ENCODE data around the gene USP24.
"Not testable (repeated sequence)": the region's sequence is repeated elsewhere in the genome, so short reads cannot be mapped to it uniquely, and the experiment has no call there.

USP24 gene

GRCh38 chr1:55243655-55244054 lies 28.5 kb upstream of the USP24 start:
- Mint-ChIP-seq H3K4me1 (peaks cover 20% of the 10 kb centered on the region), H3K36me3 (no peaks in the 10 kb centered on the region), H3K9me3 (peaks cover 3% of the 10 kb centered on the region), H3K4me3 (no peak overlapping the region), H3K27ac (no peak overlapping the region), H3K27me3 (no peaks in the 10 kb centered on the region)
- no peak for ATAC-seq

- Mint-ChIP-seq H3K36me3 (no peaks in the 10 kb centered on the region), H3K27me3 (no peaks in the 10 kb centered on the region), H3K4me1 (peaks cover 15% of the 10 kb centered on the region), H3K9me3 (peaks cover 3% of the 10 kb centered on the region), H3K27ac (no peak overlapping the region), H3K4me3 (no peak overlapping the region)
- no peak for ATAC-seq
Observed at GRCh38 chr1:55239548-55239947, 24.4 kb upstream of the USP24 start.

GRCh38 chr1:55235722-55236121 lies 20.6 kb upstream of the USP24 start:
- no peaks in the 10 kb centered on the region for H3K36me3 Mint-ChIP-seq
- no peak for ATAC-seq
- H3K9me3 Mint-ChIP-seq: peaks cover 3% of the 10 kb centered on the region
- H3K4me1 Mint-ChIP-seq: peaks cover 6% of the 10 kb centered on the region
- H3K27ac Mint-ChIP-seq: no peak overlapping the region
- H3K4me3 Mint-ChIP-seq: no peak overlapping the region
- no peaks in the 10 kb centered on the region for H3K27me3 Mint-ChIP-seq

DNA sequence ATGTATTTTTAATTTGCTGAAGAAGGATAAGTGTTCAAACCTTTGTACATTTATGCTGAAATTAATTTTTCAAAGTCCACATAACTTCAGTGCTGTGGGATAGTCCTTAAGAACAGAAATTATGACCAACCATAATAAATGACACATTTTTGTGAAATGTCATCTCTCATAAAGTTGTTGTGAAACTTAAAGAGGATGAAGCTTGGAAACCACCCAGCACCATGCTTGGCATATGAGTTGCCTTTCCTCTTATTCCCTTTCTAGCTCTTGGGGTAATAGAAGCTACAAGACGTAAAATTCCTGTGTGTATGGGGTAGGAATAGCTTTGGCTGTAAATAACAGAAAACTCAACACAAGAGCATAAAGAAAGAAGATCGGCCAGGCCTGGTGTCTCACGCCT lies 18.9 kb upstream of the USP24 start:
- Mint-ChIP-seq H3K27me3 (no peaks in the 10 kb centered on the region), H3K36me3 (no peaks in the 10 kb centered on the region), H3K4me3 (no peak overlapping the region), H3K27ac (no peak overlapping the region), H3K9me3 (no peaks in the 10 kb centered on the region), H3K4me1 (peaks cover 6% of the 10 kb centered on the region)
- no peak for ATAC-seq

- H3K27ac Mint-ChIP-seq: no peak overlapping the region
- H3K4me3 Mint-ChIP-seq: no peak overlapping the region
- peaks cover 6% of the 10 kb centered on the region for H3K4me1 Mint-ChIP-seq
- no peaks in the 10 kb centered on the region for H3K27me3 Mint-ChIP-seq
- ATAC-seq: no peak
- H3K36me3 Mint-ChIP-seq: no peaks in the 10 kb centered on the region
- no peaks in the 10 kb centered on the region for H3K9me3 Mint-ChIP-seq
Observed at GRCh38 chr1:55233145-55233777, 18.1 kb upstream of the USP24 start.

- ATAC-seq: no peak
- Mint-ChIP-seq H3K27me3 (no peaks in the 10 kb centered on the region), H3K36me3 (no peaks in the 10 kb centered on the region)
Observed at GRCh38 chr1:55232448-55233144, 17.4 kb upstream of the USP24 start.

GRCh38 chr1:55231745-55232144 lies 16.6 kb upstream of the USP24 start:
- H3K27me3 Mint-ChIP-seq: no peaks in the 10 kb centered on the region
- no peak overlapping the region for H3K27ac Mint-ChIP-seq
- no peaks in the 10 kb centered on the region for H3K36me3 Mint-ChIP-seq
- H3K4me1 Mint-ChIP-seq: peaks cover 6% of the 10 kb centered on the region
- H3K4me3 Mint-ChIP-seq: no peak overlapping the region
- H3K9me3 Mint-ChIP-seq: no peaks in the 10 kb centered on the region
- ATAC-seq: no peak

More at GRCh38 chr1:55232448-55233144, 17.4 kb upstream of the USP24 start:
- no peak overlapping the region for H3K4me3 Mint-ChIP-seq
- H3K4me1 Mint-ChIP-seq: peaks cover 6% of the 10 kb centered on the region
- no peaks in the 10 kb centered on the region for H3K9me3 Mint-ChIP-seq
- H3K27ac Mint-ChIP-seq: no peak overlapping the region

DNA sequence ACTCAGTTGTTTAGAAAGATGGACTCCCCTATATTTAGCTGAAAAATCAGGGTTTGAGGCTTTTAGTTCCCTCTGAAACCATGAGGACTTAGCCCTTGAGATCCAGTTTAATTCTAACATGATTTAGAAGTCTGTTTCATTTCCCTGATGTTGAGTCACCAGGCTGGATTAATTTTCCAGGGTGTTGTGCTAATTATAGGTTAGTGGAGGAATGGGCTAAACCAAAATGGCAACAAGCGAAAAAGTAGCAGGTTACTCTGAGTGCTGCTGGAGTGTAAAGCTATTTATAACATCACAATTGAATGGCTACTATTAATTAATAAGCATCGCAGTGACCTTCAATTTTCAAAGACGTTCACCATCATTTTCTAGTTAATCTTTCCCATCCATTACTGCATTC lies 15.5 kb upstream of the USP24 start:
- Mint-ChIP-seq H3K4me3 (no peak overlapping the region), H3K4me1 (peaks cover 6% of the 10 kb centered on the region), H3K27me3 (no peaks in the 10 kb centered on the region), H3K27ac (no peak overlapping the region), H3K36me3 (no peaks in the 10 kb centered on the region), H3K9me3 (no peaks in the 10 kb centered on the region)
- no peak for ATAC-seq

DNA sequence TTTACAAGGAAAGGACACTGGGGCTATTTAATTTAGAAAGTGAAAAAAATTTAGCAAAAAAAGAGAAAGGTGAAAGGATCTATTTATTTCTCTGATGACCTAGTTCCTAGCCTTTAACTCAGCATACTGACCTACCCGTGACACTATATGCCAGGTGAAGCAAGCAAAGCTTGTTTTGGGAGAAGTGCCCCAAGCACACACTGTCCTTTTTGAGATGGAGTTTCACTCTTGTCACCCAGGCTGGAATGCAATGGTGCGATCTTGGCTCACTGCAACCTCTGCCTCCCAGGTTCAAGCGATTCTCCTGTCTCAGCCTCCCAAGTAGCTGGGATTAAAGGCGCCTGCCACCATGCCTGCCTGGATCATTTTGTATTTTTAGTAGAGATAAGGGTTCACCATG lies 14.6 kb upstream of the USP24 start:
- not testable (repeated sequence) for H3K27me3 Mint-ChIP-seq, H3K4me1 Mint-ChIP-seq, H3K36me3 Mint-ChIP-seq, H3K27ac Mint-ChIP-seq, H3K9me3 Mint-ChIP-seq, ATAC-seq, H3K4me3 Mint-ChIP-seq

DNA sequence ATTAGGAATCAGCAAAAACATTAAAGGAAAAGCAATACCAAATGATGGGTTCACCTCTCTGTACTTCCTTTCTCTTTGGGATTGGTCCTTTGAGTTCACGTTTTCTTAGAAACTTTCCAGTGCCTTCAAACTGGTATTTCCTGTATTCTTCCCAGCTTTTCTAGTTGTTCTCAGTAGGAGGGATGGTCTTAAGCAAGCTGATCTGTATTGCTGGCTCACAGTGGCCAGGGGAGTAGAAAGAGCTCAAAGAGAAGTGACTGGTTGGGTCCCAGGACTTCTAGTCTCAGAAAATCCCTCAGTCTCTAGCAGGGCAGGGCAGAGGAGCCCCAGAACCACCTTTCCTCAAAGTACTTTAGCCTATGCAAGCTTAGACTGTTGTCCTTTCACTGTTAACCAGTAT lies 10.1 kb upstream of the USP24 start:
- Mint-ChIP-seq H3K9me3 (no peaks in the 10 kb centered on the region), H3K27me3 (no peaks in the 10 kb centered on the region), H3K36me3 (no peaks in the 10 kb centered on the region), H3K4me1 (no peaks in the 10 kb centered on the region), H3K4me3 (no peak overlapping the region), H3K27ac (peak overlapping the region; percentile 17)
- no peak for ATAC-seq

GRCh38 chr1:55224729-55225128 lies 9.6 kb upstream of the USP24 start:
- Mint-ChIP-seq H3K27me3 (no peaks in the 10 kb centered on the region), H3K4me1 (no peaks in the 10 kb centered on the region), H3K9me3 (no peaks in the 10 kb centered on the region), H3K27ac (peak overlapping the region; percentile 17), H3K36me3 (no peaks in the 10 kb centered on the region), H3K4me3 (no peak overlapping the region)
- no peak for ATAC-seq

- H3K36me3 Mint-ChIP-seq: no peaks in the 10 kb centered on the region
- peak overlapping the region; percentile 50 for H3K27ac Mint-ChIP-seq
- H3K27me3 Mint-ChIP-seq: no peaks in the 10 kb centered on the region
- H3K9me3 Mint-ChIP-seq: no peaks in the 10 kb centered on the region
- H3K4me3 Mint-ChIP-seq: no peak overlapping the region
- H3K4me1 Mint-ChIP-seq: peaks cover 13% of the 10 kb centered on the region
- ATAC-seq: no peak
Observed at GRCh38 chr1:55222152-55222551, 7.0 kb upstream of the USP24 start.

DNA sequence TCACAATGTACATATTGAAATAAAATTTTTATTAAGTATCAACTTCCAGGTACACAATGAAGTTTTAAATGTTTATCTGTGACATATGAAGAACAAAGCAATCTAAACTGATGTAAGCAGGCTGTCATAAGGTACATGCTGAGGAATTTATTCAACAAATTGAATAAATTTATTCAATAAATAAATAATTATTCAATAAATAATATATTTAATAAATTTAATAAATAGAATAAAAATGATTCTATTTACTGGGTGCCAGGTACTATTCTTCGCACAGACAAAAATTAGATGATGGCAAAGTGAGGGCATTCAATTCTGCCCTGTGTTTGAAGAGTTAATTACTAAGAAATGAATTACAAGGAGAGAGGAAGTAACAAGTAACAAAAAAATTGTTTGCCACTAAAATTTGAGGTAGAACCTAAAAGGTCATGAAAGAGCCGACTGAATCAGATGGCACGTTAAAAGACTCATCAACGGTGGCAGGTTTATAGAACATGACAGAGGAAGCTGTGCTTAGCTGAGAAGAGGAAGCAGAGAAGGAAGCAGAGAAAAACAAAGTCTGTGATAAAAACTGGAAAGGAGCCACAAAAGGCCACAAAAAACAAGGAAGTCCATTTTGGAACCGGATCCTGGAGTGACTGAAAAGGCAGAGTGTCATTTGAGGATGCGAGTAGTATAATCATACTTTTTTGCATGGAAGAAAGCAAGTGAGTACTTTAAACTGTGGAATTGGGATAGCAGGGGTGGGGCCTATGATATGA lies 2.2 kb upstream of the USP24 start:
- H3K27me3 Mint-ChIP-seq: no peaks in the 10 kb centered on the region
- no peaks in the 10 kb centered on the region for H3K9me3 Mint-ChIP-seq
- peak; percentile 51 for ATAC-seq
- H3K36me3 Mint-ChIP-seq: peaks cover 8% of the 10 kb centered on the region
- H3K4me3 Mint-ChIP-seq: peak overlapping the region; percentile 52
- peaks cover 49% of the 10 kb centered on the region for H3K4me1 Mint-ChIP-seq
- peak overlapping the region; percentile 99 for H3K27ac Mint-ChIP-seq

GRCh38 chr1:55216096-55216495 lies 932 bp upstream of the USP24 start:
- Mint-ChIP-seq H3K27me3 (no peaks in the 10 kb centered on the region), H3K4me3 (peak overlapping the region; percentile 95), H3K36me3 (peaks cover 8% of the 10 kb centered on the region), H3K9me3 (no peaks in the 10 kb centered on the region), H3K27ac (peak overlapping the region; percentile 99), H3K4me1 (peaks cover 62% of the 10 kb centered on the region)
- ATAC-seq: no peak

- Mint-ChIP-seq H3K27ac (peak overlapping the region; percentile 99), H3K4me1 (peaks cover 74% of the 10 kb centered on the region), H3K36me3 (peaks cover 8% of the 10 kb centered on the region), H3K4me3 (peak overlapping the region; percentile 95), H3K9me3 (no peaks in the 10 kb centered on the region), H3K27me3 (no peaks in the 10 kb centered on the region)
- peak; percentile 45 for ATAC-seq
Observed at GRCh38 chr1:55214934-55215193, 300 bp downstream of the USP24 start.

All from stimulated activated memory B cell treated with anti-CD40 and anti-IgM and Interleukin-4, amounts not matched to agents 10 μg/mL and 1 μg/mL and 100 μg/mL, for 72 hours (primary cell).